Smooth muscle cell (in vitro differentiated cells): ENCODE measurements around the gene ULK3. TPM values are rescaled to one million over a fixed set of nuclear protein-coding genes. Genes with fewer than 3 reads are reported as not detected.

Experiments used
- DNase-seq: peaks from one replicate; lab custom pipeline; 2025; ENCODE audit not compliant: unreplicated experiment; lab: John Stamatoyannopoulos, UW
- H2AFZ ChIP-seq: fragments of 200-600 bp; sonication (generic); 2 replicates; pipeline ENCODE4 v1.6.0; 2016; ENCODE audit warnings: antibody characterized with exemption, low read depth, mild to moderate bottlenecking
- H3F3A ChIP-seq: fragments of 200-600 bp; sonication (generic); 2 replicates; pipeline ENCODE4 v1.6.0; 2017; ENCODE audit warnings: antibody characterized with exemption, low read depth
- H3K27ac ChIP-seq: fragments of 200-600 bp; sonication (generic); 2 replicates; pipeline ENCODE4 v1.5.1; 2016; ENCODE audit warnings: low read depth, mild to moderate bottlenecking
- H3K27me3 ChIP-seq: fragments of 200-600 bp; sonication (generic); 2 replicates; pipeline ENCODE4 v1.6.1; 2016; ENCODE audit warnings: low read depth, mild to moderate bottlenecking
- H3K36me3 ChIP-seq: fragments of 200-600 bp; sonication (generic); 2 replicates; pipeline ENCODE4 v1.5.1; 2016; ENCODE audit warnings: low read depth
- H3K4me1 ChIP-seq: fragments of 200-600 bp; sonication (generic); 2 replicates; pipeline ENCODE4 v1.5.1; 2016; ENCODE audit warnings: low read depth
- H3K4me2 ChIP-seq: fragments of 200-600 bp; sonication (generic); 2 replicates; pipeline ENCODE4 v1.6.0; 2016; ENCODE audit warnings: mild to moderate bottlenecking
- H3K4me3 ChIP-seq: fragments of 200-600 bp; sonication (generic); 2 replicates; pipeline ENCODE4 v1.5.1; 2016; ENCODE audit warnings: mild to moderate bottlenecking
- H3K79me2 ChIP-seq: fragments of 200-600 bp; sonication (generic); 2 replicates; pipeline ENCODE4 v1.6.0; 2016; ENCODE audit warnings: low read depth, mild to moderate bottlenecking
- H3K9ac ChIP-seq: fragments of 200-600 bp; sonication (generic); 2 replicates; pipeline ENCODE4 v1.6.0; 2016; ENCODE audit warnings: low read depth
- H3K9me3 ChIP-seq: fragments of 200-600 bp; sonication (generic); replicated peaks from 2 replicates; pipeline ENCODE4 v1.5.1; 2016; ENCODE audit warnings: low read depth
- H4K20me1 ChIP-seq: fragments of 200-600 bp; sonication (generic); 2 replicates; pipeline ENCODE4 v1.6.0; 2016; ENCODE audit warnings: low read depth
- CTCF ChIP-seq: fragments of 200-600 bp; sonication (generic); IDR thresholded peaks from 2 replicates; pipeline ENCODE4 v1.5.1; 2017; ENCODE audit warnings: borderline replicate concordance, mild to moderate bottlenecking, antibody characterized with exemption; ENCODE audit not compliant: insufficient read depth, poor library complexity, severe bottlenecking
- WGBS: methylation state at CpG from one replicate; pipeline ENCODE4 v1.1.7; 2016; ENCODE audit warnings: low lambda C conversion rate; 5-methylcytosine and 5-hydroxymethylcytosine counted together
- polyA plus RNA-seq: library from polyadenylated mRNA; unstranded; fragments of >200 nt; fragmentation: Nextera tagmentation; extraction: Ambion mirVana; gene quantifications from 2 replicates; pipeline ENCODE4 v1.2.1, GENCODE V29; 2016
- total RNA-seq: library from RNA; depleted of rRNA; stranded (reverse); fragments of >200 nt; gene quantifications from 2 replicates; pipeline ENCODE4 v1.2.3, GENCODE V29; 2014

The ULK3 gene
- total and polyA plus RNA-seq, 2 experiments from 2014 or later, result 14.2 to 20.8 TPM

GRCh38 chr15:74800559-74801094, 42.3 kb downstream of the ULK3 start:
- no peaks in the 10 kb centered on the region for H3K9me3 ChIP-seq
- H2AFZ ChIP-seq, result no peak overlapping the region
- WGBS, result 96% methylated on average over 20 of the region's 20 CpGs
- H3K27ac ChIP-seq, result no peak overlapping the region
- peaks cover 36% of the 10 kb centered on the region for H4K20me1 ChIP-seq
- no peak for DNase-seq
- H3K36me3 ChIP-seq, result no peaks in the 10 kb centered on the region
- no peaks in the 10 kb centered on the region for H3F3A ChIP-seq
- no peak for TF ChIP-seq CTCF
- H3K4me2 ChIP-seq, result no peak overlapping the region
- no peak overlapping the region for H3K9ac ChIP-seq
- no peak overlapping the region for H3K4me3 ChIP-seq
- H3K79me2 ChIP-seq, result peaks cover 13% of the 10 kb centered on the region
- no peaks in the 10 kb centered on the region for H3K27me3 ChIP-seq
- no peaks in the 10 kb centered on the region for H3K4me1 ChIP-seq

- Histone ChIP-seq H2AFZ (no peak overlapping the region), H3K9me3 (no peaks in the 10 kb centered on the region), H4K20me1 (peaks cover 43% of the 10 kb centered on the region), H3K79me2 (peaks cover 19% of the 10 kb centered on the region), H3K27me3 (no peaks in the 10 kb centered on the region), H3F3A (no peaks in the 10 kb centered on the region), H3K36me3 (no peaks in the 10 kb centered on the region), H3K4me3 (no peak overlapping the region), H3K4me1 (no peaks in the 10 kb centered on the region), H3K4me2 (no peak overlapping the region), H3K27ac (no peak overlapping the region), H3K9ac (no peak overlapping the region)
- WGBS, result 62% methylated on average over 18 of the region's 18 CpGs
- DNase-seq, result peak; percentile 17
- peak; percentile 91 for TF ChIP-seq CTCF
Observed at GRCh38 chr15:74799856-74800558, 42.9 kb downstream of the ULK3 start.

GRCh38 chr15:74799255-74799855, 43.6 kb downstream of the ULK3 start:
- WGBS, result 93% methylated on average over 13 of the region's 16 CpGs
- no peak overlapping the region for H3K27ac ChIP-seq

More at GRCh38 chr15:74799255-74799855, 43.6 kb downstream of the ULK3 start:
- Histone ChIP-seq H2AFZ (no peak overlapping the region), H3K9ac (no peak overlapping the region), H3K79me2 (peaks cover 22% of the 10 kb centered on the region), H3K36me3 (no peaks in the 10 kb centered on the region), H3K9me3 (no peaks in the 10 kb centered on the region), H3K4me3 (no peak overlapping the region), H3K4me2 (no peak overlapping the region), H3K27me3 (no peaks in the 10 kb centered on the region), H3K4me1 (no peaks in the 10 kb centered on the region), H4K20me1 (peaks cover 49% of the 10 kb centered on the region), H3F3A (no peaks in the 10 kb centered on the region)
- DNase-seq, result no peak
- no peak for TF ChIP-seq CTCF
